Activated CD4-positive, alpha-beta T cell treated with anti-CD3 and anti-CD28 coated beads, Interleukin-2, Interleukin-6, amounts not matched to agents 100 ng/mL and 50 ng/mL, durations not matched to agents 16 hours and 8 hours (primary cell): ENCODE data around the gene PDGFRB.

Source experiments
- DNase-seq: peaks from one replicate; pipeline ENCODE4 v3.0.0-alpha.2; 2020

The PDGFRB gene

GRCh38 chr5:150162142-150162513, 6.5 kb upstream of the PDGFRB start:
- no peak for DNase-seq

- DNase-seq: peak; percentile 81
These were observed 5.8 kb upstream of the PDGFRB start for GRCh38 chr5:150161242-150162141.

- no peak for DNase-seq
These were observed 4.9 kb upstream of the PDGFRB start for GRCh38 chr5:150160448-150161081.

- DNase-seq: no peak
These were observed 4.1 kb upstream of the PDGFRB start for GRCh38 chr5:150159741-150160179.

- no peak for DNase-seq
These were observed 3.4 kb upstream of the PDGFRB start for GRCh38 chr5:150159031-150159430.

- DNase-seq: no peak
These were observed 2.7 kb upstream of the PDGFRB start for GRCh38 chr5:150158170-150158949.

- DNase-seq: no peak
These were observed 1.5 kb upstream of the PDGFRB start for GRCh38 chr5:150157168-150157567.

- no peak for DNase-seq
These were observed 895 bp upstream of the PDGFRB start for GRCh38 chr5:150156540-150156939.

GRCh38 chr5:150156027-150156368, 353 bp upstream of the PDGFRB start:
- no peak for DNase-seq

- DNase-seq: no peak
These were observed 972 bp downstream of the PDGFRB start for GRCh38 chr5:150154618-150155128.

- DNase-seq: no peak
These were observed 1.6 kb downstream of the PDGFRB start for GRCh38 chr5:150153957-150154617.

GRCh38 chr5:150153483-150153882, 2.2 kb downstream of the PDGFRB start:
- no peak for DNase-seq

- peak; percentile 18 for DNase-seq
These were observed 2.8 kb downstream of the PDGFRB start for GRCh38 chr5:150152636-150153462.

- peak; percentile 11 for DNase-seq
These were observed 6.0 kb downstream of the PDGFRB start for GRCh38 chr5:150149618-150150017.

- no peak for DNase-seq
These were observed 7.3 kb downstream of the PDGFRB start for GRCh38 chr5:150148117-150148927.

GRCh38 chr5:150147670-150148069, 8.0 kb downstream of the PDGFRB start:
- no peak for DNase-seq

GRCh38 chr5:150146862-150147601, 8.6 kb downstream of the PDGFRB start:
- no peak for DNase-seq

GRCh38 chr5:150146235-150146634, 9.4 kb downstream of the PDGFRB start:
- no peak for DNase-seq

GRCh38 chr5:150144879-150145278, 10.8 kb downstream of the PDGFRB start:
- DNase-seq: no peak

GRCh38 chr5:150144246-150144801, 11.3 kb downstream of the PDGFRB start:
- DNase-seq: no peak
